ENCODE data around the gene CORT. TPM values are rescaled to one million over a fixed set of nuclear protein-coding genes. Genes with fewer than 3 reads are reported as not detected.

CORT gene
- total RNA-seq, 1 experiment from 2014 or later = 0.66 TPM

DNA sequence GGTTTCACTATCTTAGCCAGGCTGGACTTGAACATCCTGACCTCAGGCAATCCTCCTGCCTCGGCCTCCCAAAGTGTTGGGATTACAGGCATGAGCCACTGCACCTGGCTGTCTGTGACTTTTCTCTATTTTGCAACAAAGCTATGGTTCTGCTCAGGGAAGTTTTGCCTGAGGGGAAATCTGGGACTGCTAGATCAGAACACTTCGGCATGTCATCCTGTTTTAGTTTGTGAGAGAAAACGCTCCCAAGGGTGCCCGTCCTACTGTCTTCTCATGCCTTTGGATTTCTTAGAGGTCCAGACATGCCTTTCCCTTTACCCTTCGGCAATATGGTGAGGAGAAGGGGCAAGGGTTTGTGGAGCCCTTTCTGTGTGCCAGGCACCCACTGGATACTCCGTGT, 5.6 kb upstream of the CORT start:
- ChIA-PET POLR2A (interaction anchor here (0.7 kb wide), 1 partner anchor 48 kb away, joined by 6 read pairs; no protein-coding TSS in a partner anchor), CTCF (interaction anchor here (0.7 to 2.6 kb wide), 2 partner anchors 14 to 206 kb away, joined by 3 to 14 read pairs; partner anchors contain the start of gene CENPS)
- no peak overlapping the region for H3K4me3 Mint-ChIP-seq
- H3K9me3 Mint-ChIP-seq = no peaks in the 10 kb centered on the region
- ATAC-seq = no peak
- no peak for DNase-seq (ENCODE audit: low spot score)
- no peaks in the 10 kb centered on the region for H3K27me3 Mint-ChIP-seq (ENCODE audit: low read depth)
- H3K27ac Mint-ChIP-seq = peak overlapping the region; percentile 36; the same call in 1 of the 2 replicates
- H3K4me1 Mint-ChIP-seq = no peaks in the 10 kb centered on the region
- peaks cover 6% of the 10 kb centered on the region; the same call in 1 of the 2 replicates for H3K36me3 Mint-ChIP-seq
- TF ChIP-seq FOXJ3 (CRISPR knock-in tag; IDR thresholded peaks at IDR 0.05; ENCODE audit: borderline replicate concordance) = no peak
- TF ChIP-seq, protein P1, sequence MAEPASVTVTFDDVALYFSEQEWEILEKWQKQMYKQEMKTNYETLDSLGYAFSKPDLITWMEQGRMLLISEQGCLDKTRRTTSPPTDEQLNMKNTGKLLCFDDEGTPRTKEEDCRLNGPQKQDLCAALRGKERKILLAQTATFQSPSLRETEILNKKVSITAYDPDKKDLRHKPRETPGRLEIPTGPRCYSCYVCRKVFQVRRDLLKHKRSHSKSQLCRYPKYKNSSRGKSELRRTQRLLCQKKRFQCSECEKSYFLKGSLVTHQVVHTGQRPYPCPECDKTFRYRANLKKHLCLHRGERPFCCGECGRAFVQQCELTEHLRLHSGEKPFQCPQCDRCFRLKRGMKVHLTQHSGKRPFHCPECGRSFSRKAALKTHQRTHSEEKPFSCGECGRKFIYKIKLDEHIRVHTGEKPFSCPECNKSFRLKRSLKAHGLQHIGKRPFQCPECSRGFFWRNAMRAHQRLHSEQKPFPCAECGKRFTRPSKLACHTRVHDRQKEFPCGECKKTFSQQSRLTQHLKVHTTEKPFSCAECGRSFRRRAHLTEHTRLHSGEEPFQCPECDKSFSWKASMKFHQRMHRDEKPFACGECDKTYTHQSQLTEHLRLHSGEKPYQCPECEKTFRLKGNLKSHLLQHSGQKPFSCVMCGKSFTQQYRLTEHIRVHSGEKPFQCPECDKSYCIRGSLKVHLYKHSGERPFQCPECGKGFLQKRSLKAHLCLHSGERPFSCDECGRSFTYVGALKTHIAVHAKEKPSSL (CRISPR knock-in tag; conservative IDR thresholded peaks at IDR 0.05) = no peak
- no peak for TF ChIP-seq NFATC4 (CRISPR knock-in tag; IDR thresholded peaks at IDR 0.05)

DNA sequence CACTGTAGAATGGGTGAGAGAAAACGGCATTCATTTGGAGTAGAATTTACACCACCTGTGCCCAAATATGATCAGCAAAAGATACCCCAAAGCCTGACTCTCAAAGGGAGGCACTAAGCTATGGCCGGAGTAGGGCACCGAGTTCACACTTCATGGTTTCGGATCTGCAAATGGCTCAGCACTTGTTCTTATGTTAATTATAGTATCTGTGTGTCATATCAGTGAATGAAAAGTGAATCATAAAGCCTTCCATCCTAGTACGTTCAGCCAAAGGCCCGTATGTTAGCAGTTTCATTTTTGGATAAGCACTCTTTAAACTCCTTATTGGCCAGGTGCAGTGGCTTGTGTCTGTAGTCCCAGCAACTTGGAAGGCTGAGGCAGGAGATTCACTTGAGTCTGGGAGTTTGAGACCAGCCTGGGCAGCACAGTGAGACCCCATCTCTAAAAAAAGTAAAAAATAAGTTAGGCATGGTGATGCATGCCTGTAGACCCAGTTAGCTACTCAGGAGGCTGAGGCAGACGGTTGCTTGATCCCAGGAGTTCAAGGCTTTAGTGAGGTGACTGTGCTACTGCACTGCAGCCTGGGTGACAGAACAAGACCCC, 4.9 kb upstream of the CORT start:
- CTCF ChIA-PET = no interaction called here
- no peak for ATAC-seq

DNA sequence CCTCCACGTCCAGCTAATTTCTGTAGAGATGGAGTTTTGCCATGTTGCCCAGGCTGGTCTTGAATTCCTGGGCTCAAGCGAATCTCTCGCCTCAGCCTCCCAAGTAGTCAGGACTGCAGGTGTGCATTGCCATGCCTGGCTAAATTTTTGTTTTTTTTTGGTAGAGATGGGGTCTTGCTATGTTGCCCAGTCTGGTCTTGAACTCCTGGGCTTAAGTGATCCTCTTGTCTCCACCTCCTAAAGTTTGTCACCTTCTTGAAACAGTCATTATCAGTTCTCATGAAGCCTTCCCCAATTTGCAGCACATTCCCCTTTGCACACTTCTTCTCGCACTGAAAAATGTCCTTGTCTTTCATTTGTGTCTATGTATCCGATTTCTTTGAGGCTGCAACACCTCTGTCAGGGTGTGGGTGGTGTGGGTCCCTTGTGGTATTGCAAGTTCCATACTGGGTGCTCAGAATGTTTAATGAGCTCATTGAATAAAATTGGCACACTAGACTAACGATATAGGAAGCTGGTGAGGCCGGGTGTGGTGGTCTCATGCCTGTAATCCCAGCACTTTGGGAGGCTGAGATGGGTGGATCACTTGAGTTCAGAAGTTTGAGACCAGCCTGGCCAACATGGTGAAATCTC, 2.9 kb upstream of the CORT start:
- DNase-seq (ENCODE audit: low spot score) = no peak
- ATAC-seq = no peak
- H3K27me3 Mint-ChIP-seq (ENCODE audit: low read depth) = no peaks in the 10 kb centered on the region
- H3K27ac Mint-ChIP-seq = no peak overlapping the region
- POLR2A ChIA-PET = no interaction called here
- H3K9me3 Mint-ChIP-seq = no peaks in the 10 kb centered on the region
- CTCF ChIA-PET = no interaction called here
- H3K4me3 Mint-ChIP-seq = no peak overlapping the region
- peaks cover 22% of the 10 kb centered on the region for H3K4me1 Mint-ChIP-seq
- H3K36me3 Mint-ChIP-seq = 0 out of 2 replicates have a peak, but pooled peaks cover 3% of the 10 kb centered on the region
- TF ChIP-seq, protein P2, sequence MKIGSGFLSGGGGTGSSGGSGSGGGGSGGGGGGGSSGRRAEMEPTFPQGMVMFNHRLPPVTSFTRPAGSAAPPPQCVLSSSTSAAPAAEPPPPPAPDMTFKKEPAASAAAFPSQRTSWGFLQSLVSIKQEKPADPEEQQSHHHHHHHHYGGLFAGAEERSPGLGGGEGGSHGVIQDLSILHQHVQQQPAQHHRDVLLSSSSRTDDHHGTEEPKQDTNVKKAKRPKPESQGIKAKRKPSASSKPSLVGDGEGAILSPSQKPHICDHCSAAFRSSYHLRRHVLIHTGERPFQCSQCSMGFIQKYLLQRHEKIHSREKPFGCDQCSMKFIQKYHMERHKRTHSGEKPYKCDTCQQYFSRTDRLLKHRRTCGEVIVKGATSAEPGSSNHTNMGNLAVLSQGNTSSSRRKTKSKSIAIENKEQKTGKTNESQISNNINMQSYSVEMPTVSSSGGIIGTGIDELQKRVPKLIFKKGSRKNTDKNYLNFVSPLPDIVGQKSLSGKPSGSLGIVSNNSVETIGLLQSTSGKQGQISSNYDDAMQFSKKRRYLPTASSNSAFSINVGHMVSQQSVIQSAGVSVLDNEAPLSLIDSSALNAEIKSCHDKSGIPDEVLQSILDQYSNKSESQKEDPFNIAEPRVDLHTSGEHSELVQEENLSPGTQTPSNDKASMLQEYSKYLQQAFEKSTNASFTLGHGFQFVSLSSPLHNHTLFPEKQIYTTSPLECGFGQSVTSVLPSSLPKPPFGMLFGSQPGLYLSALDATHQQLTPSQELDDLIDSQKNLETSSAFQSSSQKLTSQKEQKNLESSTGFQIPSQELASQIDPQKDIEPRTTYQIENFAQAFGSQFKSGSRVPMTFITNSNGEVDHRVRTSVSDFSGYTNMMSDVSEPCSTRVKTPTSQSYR (CRISPR knock-in tag; IDR thresholded peaks at IDR 0.05) = no peak
- peak; percentile 53; the same call in 1 of the 2 replicates for TF ChIP-seq ZNF121 (CRISPR knock-in tag; IDR thresholded peaks at IDR 0.05)

More for the DNA sequence above, 4.9 kb upstream of the CORT start:
- Mint-ChIP-seq H3K27ac (peak overlapping the region; percentile 36; the same call in 1 of the 2 replicates), H3K9me3 (no peaks in the 10 kb centered on the region), H3K4me1 (peaks cover 3% of the 10 kb centered on the region), H3K4me3 (no peak overlapping the region), H3K27me3 (ENCODE audit: low read depth) (no peaks in the 10 kb centered on the region), H3K36me3 (peaks cover 6% of the 10 kb centered on the region; the same call in 1 of the 2 replicates)
- TF ChIP-seq, protein P3, sequence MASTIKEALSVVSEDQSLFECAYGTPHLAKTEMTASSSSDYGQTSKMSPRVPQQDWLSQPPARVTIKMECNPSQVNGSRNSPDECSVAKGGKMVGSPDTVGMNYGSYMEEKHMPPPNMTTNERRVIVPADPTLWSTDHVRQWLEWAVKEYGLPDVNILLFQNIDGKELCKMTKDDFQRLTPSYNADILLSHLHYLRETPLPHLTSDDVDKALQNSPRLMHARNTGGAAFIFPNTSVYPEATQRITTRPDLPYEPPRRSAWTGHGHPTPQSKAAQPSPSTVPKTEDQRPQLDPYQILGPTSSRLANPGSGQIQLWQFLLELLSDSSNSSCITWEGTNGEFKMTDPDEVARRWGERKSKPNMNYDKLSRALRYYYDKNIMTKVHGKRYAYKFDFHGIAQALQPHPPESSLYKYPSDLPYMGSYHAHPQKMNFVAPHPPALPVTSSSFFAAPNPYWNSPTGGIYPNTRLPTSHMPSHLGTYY (CRISPR knock-in tag; IDR thresholded peaks at IDR 0.05) = no peak
- TF ChIP-seq ZNF121 (CRISPR knock-in tag; IDR thresholded peaks at IDR 0.05) = 0 out of 2 replicates have a peak, but pooled peaks have one; percentile 16
- no peak for DNase-seq (ENCODE audit: low spot score)
- POLR2A ChIA-PET = no interaction called here

DNA sequence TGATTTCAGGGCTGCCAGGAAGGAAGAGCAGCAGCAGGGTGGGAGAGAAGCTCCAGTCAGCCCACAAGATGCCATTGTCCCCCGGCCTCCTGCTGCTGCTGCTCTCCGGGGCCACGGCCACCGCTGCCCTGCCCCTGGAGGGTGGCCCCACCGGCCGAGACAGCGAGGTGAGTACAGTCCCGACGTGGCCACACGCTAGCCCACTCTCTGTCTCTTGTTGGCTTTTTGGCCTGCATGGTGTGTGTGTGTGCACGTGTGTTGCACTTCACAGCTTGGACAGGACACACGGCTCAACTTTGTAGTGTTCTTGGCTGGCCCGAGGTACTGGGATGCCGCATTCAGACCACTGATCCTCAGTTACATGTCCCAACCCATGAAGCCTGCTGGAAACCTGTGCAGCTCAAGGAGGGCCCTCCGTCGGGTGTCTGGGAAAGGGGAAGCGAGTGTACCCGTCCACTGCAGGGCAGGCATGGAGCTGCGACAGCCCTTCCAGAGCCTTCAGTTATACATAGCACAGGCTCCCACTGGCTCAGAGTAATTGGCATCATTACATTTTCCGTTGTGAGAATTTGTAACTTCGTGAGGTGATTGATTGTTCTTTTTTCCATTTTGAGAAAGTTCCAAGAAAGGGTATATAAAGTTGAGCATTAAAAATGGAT, 454 bp downstream of the CORT start:
- Mint-ChIP-seq H3K27me3 (ENCODE audit: low read depth) (no peaks in the 10 kb centered on the region; the same call in 1 of the 2 replicates), H3K4me3 (no peak overlapping the region), H3K27ac (no peak overlapping the region), H3K36me3 (peaks cover 3% of the 10 kb centered on the region; the same call in 1 of the 2 replicates), H3K4me1 (peaks cover 23% of the 10 kb centered on the region), H3K9me3 (no peaks in the 10 kb centered on the region)
- CTCF ChIA-PET = interaction anchor here (0.5 to 5.0 kb wide), 5 partner anchors 15 to 403 kb away, joined by 3 to 35 read pairs (median 4); partner anchors contain the start of gene CENPS
- peak; percentile 18; the same call in 1 of the 2 replicates for ATAC-seq
- TF ChIP-seq TCF7 (CRISPR knock-in tag; IDR thresholded peaks at IDR 0.05; ENCODE audit: low read depth) = no peak
- TF ChIP-seq TEAD4 (CRISPR knock-in tag; IDR thresholded peaks at IDR 0.05) = no peak
- TF ChIP-seq MXD4 (CRISPR knock-in tag; IDR thresholded peaks at IDR 0.05; ENCODE audit: borderline replicate concordance) = no peak
- TF ChIP-seq, protein P4, sequence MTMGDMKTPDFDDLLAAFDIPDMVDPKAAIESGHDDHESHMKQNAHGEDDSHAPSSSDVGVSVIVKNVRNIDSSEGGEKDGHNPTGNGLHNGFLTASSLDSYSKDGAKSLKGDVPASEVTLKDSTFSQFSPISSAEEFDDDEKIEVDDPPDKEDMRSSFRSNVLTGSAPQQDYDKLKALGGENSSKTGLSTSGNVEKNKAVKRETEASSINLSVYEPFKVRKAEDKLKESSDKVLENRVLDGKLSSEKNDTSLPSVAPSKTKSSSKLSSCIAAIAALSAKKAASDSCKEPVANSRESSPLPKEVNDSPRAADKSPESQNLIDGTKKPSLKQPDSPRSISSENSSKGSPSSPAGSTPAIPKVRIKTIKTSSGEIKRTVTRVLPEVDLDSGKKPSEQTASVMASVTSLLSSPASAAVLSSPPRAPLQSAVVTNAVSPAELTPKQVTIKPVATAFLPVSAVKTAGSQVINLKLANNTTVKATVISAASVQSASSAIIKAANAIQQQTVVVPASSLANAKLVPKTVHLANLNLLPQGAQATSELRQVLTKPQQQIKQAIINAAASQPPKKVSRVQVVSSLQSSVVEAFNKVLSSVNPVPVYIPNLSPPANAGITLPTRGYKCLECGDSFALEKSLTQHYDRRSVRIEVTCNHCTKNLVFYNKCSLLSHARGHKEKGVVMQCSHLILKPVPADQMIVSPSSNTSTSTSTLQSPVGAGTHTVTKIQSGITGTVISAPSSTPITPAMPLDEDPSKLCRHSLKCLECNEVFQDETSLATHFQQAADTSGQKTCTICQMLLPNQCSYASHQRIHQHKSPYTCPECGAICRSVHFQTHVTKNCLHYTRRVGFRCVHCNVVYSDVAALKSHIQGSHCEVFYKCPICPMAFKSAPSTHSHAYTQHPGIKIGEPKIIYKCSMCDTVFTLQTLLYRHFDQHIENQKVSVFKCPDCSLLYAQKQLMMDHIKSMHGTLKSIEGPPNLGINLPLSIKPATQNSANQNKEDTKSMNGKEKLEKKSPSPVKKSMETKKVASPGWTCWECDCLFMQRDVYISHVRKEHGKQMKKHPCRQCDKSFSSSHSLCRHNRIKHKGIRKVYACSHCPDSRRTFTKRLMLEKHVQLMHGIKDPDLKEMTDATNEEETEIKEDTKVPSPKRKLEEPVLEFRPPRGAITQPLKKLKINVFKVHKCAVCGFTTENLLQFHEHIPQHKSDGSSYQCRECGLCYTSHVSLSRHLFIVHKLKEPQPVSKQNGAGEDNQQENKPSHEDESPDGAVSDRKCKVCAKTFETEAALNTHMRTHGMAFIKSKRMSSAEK (CRISPR knock-in tag; IDR thresholded peaks at IDR 0.05; ENCODE audit: borderline replicate concordance) = no peak
- POLR2A ChIA-PET = interaction anchor here (0.5 kb wide), 1 partner anchor 803 kb away, joined by 3 read pairs; no protein-coding TSS in a partner anchor
- no peak for DNase-seq (ENCODE audit: low spot score)

All from WTC11 (cell line).